Endodermal cell (in vitro differentiated cells): ENCODE results near the gene OTOP1. TPM values are rescaled to one million over a fixed set of nuclear protein-coding genes. Genes with fewer than 3 reads are reported as not detected.
"Not testable (repeated sequence)": the region's sequence is repeated elsewhere in the genome, so short reads cannot be mapped to it uniquely, and the experiment has no call there.

Source experiments
- DNase-seq: peaks from one replicate; pipeline ENCODE4 v3.0.0-alpha.2; 2017
- H3K27ac ChIP-seq: 2 replicates; pipeline ENCODE4 v1.5.1; 2013; ENCODE audit warnings: mild to moderate bottlenecking, low read depth, low read length, moderate library complexity
- H3K27me3 ChIP-seq: 2 replicates; pipeline ENCODE4 v1.6.1; 2013; ENCODE audit warnings: mild to moderate bottlenecking, low read length, moderate library complexity; ENCODE audit not compliant: insufficient read depth, control insufficient read depth, poor library complexity, severe bottlenecking
- H3K36me3 ChIP-seq: 2 replicates; pipeline ENCODE4 v1.7.0; 2013; ENCODE audit warnings: mild to moderate bottlenecking, low read length, moderate library complexity; ENCODE audit not compliant: control insufficient read depth, insufficient read depth
- H3K4me1 ChIP-seq: one replicate; pipeline ENCODE4 v1.7.0; 2013; ENCODE audit warnings: low read length; ENCODE audit not compliant: control insufficient read depth, insufficient read depth
- H3K4me3 ChIP-seq: 2 replicates; pipeline ENCODE4 v1.5.1; 2013; ENCODE audit warnings: mild to moderate bottlenecking, low read length, moderate library complexity
- H3K9ac ChIP-seq: 2 replicates; pipeline ENCODE4 v1.6.1; 2013; ENCODE audit warnings: mild to moderate bottlenecking, low read length, moderate library complexity; ENCODE audit not compliant: poor library complexity, severe bottlenecking; ENCODE audit errors: extremely low read depth
- H3K9me3 ChIP-seq: 2 replicates; pipeline ENCODE4 v1.6.1; 2013; ENCODE audit warnings: mild to moderate bottlenecking, low read length, moderate library complexity; ENCODE audit not compliant: control insufficient read depth
- H3K27ac Mint-ChIP-seq: 2 replicates; pipeline ENCODE4 v1.8.0; 2020; ENCODE audit warnings: mixed read lengths
- H3K27me3 Mint-ChIP-seq: 2 replicates; pipeline ENCODE4 v1.8.0; 2021; ENCODE audit warnings: mild to moderate bottlenecking, mixed read lengths; ENCODE audit not compliant: insufficient read depth
- H3K36me3 Mint-ChIP-seq: 2 replicates; pipeline ENCODE4 v1.8.0; 2020; ENCODE audit warnings: low read depth, mixed read lengths
- H3K4me1 Mint-ChIP-seq: 2 replicates; pipeline ENCODE4 v1.8.0; 2020; ENCODE audit warnings: mixed read lengths
- H3K4me3 Mint-ChIP-seq: 2 replicates; pipeline ENCODE4 v1.8.0; 2020; ENCODE audit warnings: mild to moderate bottlenecking, moderate library complexity, mixed read lengths
- H3K9me3 Mint-ChIP-seq: 2 replicates; pipeline ENCODE4 v1.8.0; 2020; ENCODE audit warnings: mild to moderate bottlenecking, mixed read lengths
- WGBS, 2 experiments: methylation state at CpG; one replicate each; pipeline versions ENCODE4 v1.1.5 to v1.1.7; 2013; ENCODE audit warnings: missing lambda C conversion rate in 2 of 2, mixed read lengths in 1 of 2; ENCODE audit not compliant: insufficient coverage in 1 of 2, insufficient read length in 1 of 2; 5-methylcytosine and 5-hydroxymethylcytosine counted together
- total RNA-seq, 2 donors: library from RNA; stranded (reverse); fragmentation: NEBNext Ultra II Directional in 1 of 2; extraction: Animal tissue kit (Norgen Biotek cat#: 25700) in 1 of 2; gene quantifications; 2 replicates in 1 of 2; 3 replicates in 1 of 2; pipeline ENCODE4 v1.2.1, GENCODE V29; 2021
- TF ChIP-seq, protein P1 (sequence below): fragments of 200-600 bp; sonication (generic); conservative IDR thresholded peaks from 2 replicates; pipeline ENCODE4 v1.5.0; 2021; ENCODE audit warnings: antibody characterized with exemption, mild to moderate bottlenecking

Gene OTOP1
- total RNA-seq, 2 donors from 2014 or later: not detected

DNA sequence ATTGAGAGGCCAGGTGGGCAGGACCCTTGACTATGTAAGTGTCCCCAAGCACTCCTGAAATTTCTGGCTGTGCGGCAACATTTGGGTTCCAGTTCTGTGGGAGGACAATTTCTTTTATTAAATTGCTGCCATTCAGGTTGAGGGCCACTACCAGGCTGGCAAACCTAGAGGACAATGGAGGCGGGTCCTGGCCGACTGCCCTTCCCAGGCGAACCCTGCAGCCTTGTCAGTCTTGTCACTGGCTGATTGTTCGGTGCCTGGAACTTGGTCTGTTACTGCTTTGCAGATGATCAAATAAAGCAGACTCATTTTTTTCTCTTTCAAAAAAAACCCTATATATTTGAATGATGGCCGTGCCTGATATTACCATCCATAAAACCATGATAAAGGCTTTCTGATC is 27.9 kb upstream of the OTOP1 start:
- no peak for DNase-seq
- H3K9ac ChIP-seq: no peak overlapping the region
- no peak overlapping the region for H3K4me3 Mint-ChIP-seq
- TF ChIP-seq, protein P1, sequence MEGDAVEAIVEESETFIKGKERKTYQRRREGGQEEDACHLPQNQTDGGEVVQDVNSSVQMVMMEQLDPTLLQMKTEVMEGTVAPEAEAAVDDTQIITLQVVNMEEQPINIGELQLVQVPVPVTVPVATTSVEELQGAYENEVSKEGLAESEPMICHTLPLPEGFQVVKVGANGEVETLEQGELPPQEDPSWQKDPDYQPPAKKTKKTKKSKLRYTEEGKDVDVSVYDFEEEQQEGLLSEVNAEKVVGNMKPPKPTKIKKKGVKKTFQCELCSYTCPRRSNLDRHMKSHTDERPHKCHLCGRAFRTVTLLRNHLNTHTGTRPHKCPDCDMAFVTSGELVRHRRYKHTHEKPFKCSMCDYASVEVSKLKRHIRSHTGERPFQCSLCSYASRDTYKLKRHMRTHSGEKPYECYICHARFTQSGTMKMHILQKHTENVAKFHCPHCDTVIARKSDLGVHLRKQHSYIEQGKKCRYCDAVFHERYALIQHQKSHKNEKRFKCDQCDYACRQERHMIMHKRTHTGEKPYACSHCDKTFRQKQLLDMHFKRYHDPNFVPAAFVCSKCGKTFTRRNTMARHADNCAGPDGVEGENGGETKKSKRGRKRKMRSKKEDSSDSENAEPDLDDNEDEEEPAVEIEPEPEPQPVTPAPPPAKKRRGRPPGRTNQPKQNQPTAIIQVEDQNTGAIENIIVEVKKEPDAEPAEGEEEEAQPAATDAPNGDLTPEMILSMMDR: no peak
- no peaks in the 10 kb centered on the region for H3K36me3 Mint-ChIP-seq
- no peak overlapping the region for H3K27ac Mint-ChIP-seq
- H3K9me3 ChIP-seq: no peaks in the 10 kb centered on the region
- H3K4me3 ChIP-seq: no peak overlapping the region
- peaks cover 22% of the 10 kb centered on the region for H3K27me3 ChIP-seq
- H3K9me3 Mint-ChIP-seq: no peaks in the 10 kb centered on the region
- H3K27me3 Mint-ChIP-seq: peaks cover 18% of the 10 kb centered on the region
- WGBS, 2 experiments: 89 to 90% methylated on average over 5 to 6 of the region's 6 CpGs
- no peaks in the 10 kb centered on the region for H3K4me1 ChIP-seq
- H3K36me3 ChIP-seq: no peaks in the 10 kb centered on the region
- no peaks in the 10 kb centered on the region for H3K4me1 Mint-ChIP-seq
- no peak overlapping the region for H3K27ac ChIP-seq

DNA sequence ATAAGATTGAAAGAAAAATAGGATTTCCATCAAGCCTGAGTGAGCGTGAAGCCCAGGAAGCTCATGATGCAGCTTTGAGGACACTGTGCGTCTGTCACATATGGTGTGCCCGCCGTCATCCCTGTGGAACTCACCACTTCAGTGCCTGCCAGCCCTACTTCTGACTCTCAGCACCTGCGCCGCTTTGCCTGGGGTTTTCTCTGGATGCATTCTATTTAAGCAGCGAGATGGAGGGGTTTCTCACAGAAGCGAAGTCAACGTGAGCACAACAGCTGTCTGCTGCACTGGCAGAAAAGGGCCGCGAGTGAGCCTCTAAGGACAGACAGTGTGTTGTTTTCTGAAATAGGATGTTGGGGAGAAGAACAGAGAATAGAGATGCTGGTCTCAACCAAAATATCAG is 27.5 kb upstream of the OTOP1 start:
- Histone ChIP-seq H3K36me3 (no peaks in the 10 kb centered on the region), H3K9ac (no peak overlapping the region), H3K27ac (no peak overlapping the region), H3K4me1 (no peaks in the 10 kb centered on the region), H3K9me3 (no peaks in the 10 kb centered on the region), H3K27me3 (peaks cover 22% of the 10 kb centered on the region), H3K4me3 (no peak overlapping the region)
- no peak overlapping the region for H3K4me3 Mint-ChIP-seq
- no peaks in the 10 kb centered on the region for H3K9me3 Mint-ChIP-seq
- no peaks in the 10 kb centered on the region for H3K36me3 Mint-ChIP-seq
- WGBS, 2 experiments: 89% methylated on average over 9 to 11 of the region's 11 CpGs
- H3K27me3 Mint-ChIP-seq: peaks cover 18% of the 10 kb centered on the region
- DNase-seq: no peak
- H3K27ac Mint-ChIP-seq: no peak overlapping the region
- TF ChIP-seq, protein P1: no peak
- H3K4me1 Mint-ChIP-seq: peaks cover under 1% of the 10 kb centered on the region

DNA sequence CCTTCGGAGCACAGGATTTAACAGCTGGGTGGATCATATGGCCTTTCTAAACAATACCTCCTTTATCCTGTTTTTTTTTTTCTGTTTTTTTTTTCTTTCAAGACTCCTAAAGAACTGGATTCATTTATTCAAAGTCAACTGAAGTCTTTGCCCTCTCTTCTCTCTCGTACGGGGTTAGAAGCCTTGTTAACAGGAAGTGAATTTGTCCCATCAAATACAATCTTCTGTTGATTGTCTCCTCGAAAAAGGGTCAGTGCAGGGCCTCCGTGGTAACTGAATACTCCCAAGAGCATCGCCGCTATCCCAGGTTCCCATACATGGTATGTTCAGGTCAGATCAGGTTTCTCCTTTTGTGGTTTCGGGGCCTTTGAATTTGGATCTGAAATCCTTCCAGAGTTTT is 23.1 kb upstream of the OTOP1 start:
- H3K27me3 Mint-ChIP-seq: peaks cover 12% of the 10 kb centered on the region
- H3K4me3 Mint-ChIP-seq: no peak overlapping the region
- H3K4me1 ChIP-seq: no peaks in the 10 kb centered on the region
- H3K9me3 Mint-ChIP-seq: no peaks in the 10 kb centered on the region
- H3K36me3 ChIP-seq: peaks cover 15% of the 10 kb centered on the region
- no peak overlapping the region for H3K4me3 ChIP-seq
- no peaks in the 10 kb centered on the region for H3K9me3 ChIP-seq
- H3K9ac ChIP-seq: no peak overlapping the region
- H3K27me3 ChIP-seq: peaks cover 19% of the 10 kb centered on the region
- DNase-seq: no peak
- TF ChIP-seq, protein P1: no peak
- H3K36me3 Mint-ChIP-seq: peaks cover 11% of the 10 kb centered on the region
- 90 to 98% methylated on average over 6 to 8 of the region's 8 CpGs for WGBS, 2 experiments
- H3K27ac ChIP-seq: no peak overlapping the region
- H3K4me1 Mint-ChIP-seq: peaks cover 10% of the 10 kb centered on the region
- no peak overlapping the region for H3K27ac Mint-ChIP-seq

DNA sequence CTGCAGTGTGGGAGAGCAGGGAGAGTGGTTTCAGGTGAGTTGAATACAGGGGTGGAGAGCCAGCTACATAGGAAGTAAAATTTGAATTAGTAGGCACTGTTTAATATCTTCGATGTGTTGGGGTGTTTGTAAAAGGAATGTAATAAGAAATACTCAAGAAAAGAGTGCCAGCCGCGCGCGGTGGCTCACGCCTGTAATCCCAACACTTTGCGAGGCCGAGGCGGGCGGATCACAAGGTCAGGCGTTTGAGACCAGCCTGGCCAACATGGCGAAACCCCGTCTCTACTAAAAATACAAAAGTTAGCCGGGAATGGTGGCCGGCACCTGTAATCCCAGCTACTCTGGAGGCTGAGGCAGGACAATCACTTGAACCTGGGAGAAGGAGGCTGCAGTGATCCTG is 22.6 kb upstream of the OTOP1 start:
- peak overlapping the region; percentile 96 for H3K4me3 ChIP-seq
- 93 to 94% methylated on average over 13 to 15 of the region's 15 CpGs for WGBS, 2 experiments
- not testable (repeated sequence) for H3K27ac Mint-ChIP-seq, DNase-seq, H3K4me1 ChIP-seq, H3K27ac ChIP-seq, H3K9ac ChIP-seq, H3K4me1 Mint-ChIP-seq, H3K9me3 Mint-ChIP-seq, H3K9me3 ChIP-seq
- peaks cover 14% of the 10 kb centered on the region for H3K27me3 ChIP-seq
- peaks cover 21% of the 10 kb centered on the region for H3K36me3 ChIP-seq
- H3K4me3 Mint-ChIP-seq: peak overlapping the region; percentile 90
- peaks cover 12% of the 10 kb centered on the region for H3K27me3 Mint-ChIP-seq
- H3K36me3 Mint-ChIP-seq: peaks cover 16% of the 10 kb centered on the region
